Measurements from ENCODE around the gene TBL1X.

GRCh38 chrX:9700555-9700954 is 235.7 kb downstream of the TBL1X start:
- TF ChIP-seq POLR2A (IDR thresholded peaks at IDR 0.05; ENCODE audit: low read length) (no peak), GATA1 (IDR thresholded peaks at IDR 0.05; ENCODE audit: low read depth, low read length) (no peak)
